Adrenal gland (tissue), 5 donors: Measurements from ENCODE around the gene CFAP74.

ENCODE experiments used
- POLR2A ChIP-seq, 2 donors: fragments of 450-650 bp; IDR thresholded peaks; one replicate each; pipeline ENCODE4 v1.6.1; 2017; ENCODE audit warnings: antibody characterized with exemption in 2 of 2, mild to moderate bottlenecking in 2 of 2, moderate library complexity in 1 of 2
- TF ChIP-seq, protein P1 (sequence below), 6 experiments: fragments of 450-650 bp in 4 of 6; fragments of 200-600 bp in 2 of 6; sonication (generic) in 1 of 6; IDR thresholded peaks; 1 replicate in 5 of 6; 2 replicates in 1 of 6; pipeline versions ENCODE4 v1.5.1 to v1.8.0; 2016 to 2021; ENCODE audit warnings: antibody characterized with exemption in 6 of 6, mild to moderate bottlenecking in 2 of 6, moderate library complexity in 1 of 6
- donor health status: DM: no; HTN: no; CAD: no.

DNA sequence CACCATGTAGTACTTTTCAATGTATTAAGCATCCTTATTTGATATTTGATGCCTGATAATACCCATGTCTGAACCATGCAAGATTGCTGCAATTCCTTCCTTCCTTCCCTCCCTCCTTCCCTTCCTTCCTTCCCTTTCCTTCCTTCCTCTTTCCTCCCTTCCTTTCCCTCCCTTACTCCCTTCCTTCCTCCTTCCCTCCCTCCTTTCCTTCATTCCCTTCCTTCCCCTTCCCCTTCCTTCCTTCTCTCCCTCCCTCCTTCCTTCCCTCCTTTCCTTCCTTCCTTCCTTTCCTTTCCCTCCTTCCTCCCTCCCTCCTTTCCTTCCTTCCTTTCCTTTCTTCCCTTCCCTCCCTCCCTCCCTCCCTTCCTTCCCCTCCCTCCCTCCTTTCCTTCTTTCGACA lies 54.8 kb downstream of the CFAP74 start:
- TF ChIP-seq, protein P1, sequence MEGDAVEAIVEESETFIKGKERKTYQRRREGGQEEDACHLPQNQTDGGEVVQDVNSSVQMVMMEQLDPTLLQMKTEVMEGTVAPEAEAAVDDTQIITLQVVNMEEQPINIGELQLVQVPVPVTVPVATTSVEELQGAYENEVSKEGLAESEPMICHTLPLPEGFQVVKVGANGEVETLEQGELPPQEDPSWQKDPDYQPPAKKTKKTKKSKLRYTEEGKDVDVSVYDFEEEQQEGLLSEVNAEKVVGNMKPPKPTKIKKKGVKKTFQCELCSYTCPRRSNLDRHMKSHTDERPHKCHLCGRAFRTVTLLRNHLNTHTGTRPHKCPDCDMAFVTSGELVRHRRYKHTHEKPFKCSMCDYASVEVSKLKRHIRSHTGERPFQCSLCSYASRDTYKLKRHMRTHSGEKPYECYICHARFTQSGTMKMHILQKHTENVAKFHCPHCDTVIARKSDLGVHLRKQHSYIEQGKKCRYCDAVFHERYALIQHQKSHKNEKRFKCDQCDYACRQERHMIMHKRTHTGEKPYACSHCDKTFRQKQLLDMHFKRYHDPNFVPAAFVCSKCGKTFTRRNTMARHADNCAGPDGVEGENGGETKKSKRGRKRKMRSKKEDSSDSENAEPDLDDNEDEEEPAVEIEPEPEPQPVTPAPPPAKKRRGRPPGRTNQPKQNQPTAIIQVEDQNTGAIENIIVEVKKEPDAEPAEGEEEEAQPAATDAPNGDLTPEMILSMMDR (IDR thresholded peaks at IDR 0.05), result no peak
- no peak for TF ChIP-seq POLR2A (IDR thresholded peaks at IDR 0.05)
